HL-60 (cell line): ENCODE measurements around the gene IRAK4.
"Not testable (repeated sequence)": the region's sequence is repeated elsewhere in the genome, so short reads cannot be mapped to it uniquely, and the experiment has no call there.

Source experiments
- DNase-seq, 2 experiments: peaks; one replicate each; pipeline ENCODE4 v3.0.0-alpha.2; 2010 to 2020; ENCODE audit warnings: low read depth in 1 of 2, low spot score in 1 of 2
- H3K27ac ChIP-seq: fragments of 250-450 bp; sonication (Bioruptor Pico); replicated peaks from 2 replicates; pipeline ENCODE4 v1.5.1; 2020; ENCODE audit warnings: mild to moderate bottlenecking, moderate library complexity
- H3K27me3 ChIP-seq: fragments of 250-450 bp; sonication (Bioruptor Pico); 2 replicates; pipeline ENCODE4 v1.5.1; 2021; ENCODE audit warnings: mild to moderate bottlenecking, moderate library complexity; ENCODE audit not compliant: insufficient read depth, poor library complexity, severe bottlenecking
- H3K4me3 ChIP-seq: replicated peaks from 2 replicates; pipeline ENCODE4 v1.5.1; 2011; ENCODE audit warnings: mild to moderate bottlenecking, control low read depth, low read length; ENCODE audit not compliant: insufficient read depth
- CTCF ChIP-seq: IDR thresholded peaks from one replicate; pipeline ENCODE4 v1.5.1; 2011; ENCODE audit warnings: low read length, control low read depth, inconsistent platforms; ENCODE audit not compliant: insufficient read depth
- GABPA ChIP-seq: IDR thresholded peaks from 2 replicates; pipeline ENCODE4 v1.6.1; 2012; ENCODE audit warnings: low read depth
- POLR2AphosphoS5 ChIP-seq: IDR thresholded peaks from 2 replicates; pipeline ENCODE4 v1.6.1; 2012; ENCODE audit warnings: low read depth
- REST ChIP-seq: IDR thresholded peaks from 2 replicates; pipeline ENCODE4 v1.6.1; 2012; ENCODE audit warnings: low read depth; ENCODE audit not compliant: insufficient replicate concordance
- SPI1 ChIP-seq: IDR thresholded peaks from 2 replicates; pipeline ENCODE4 v1.6.1; 2012; ENCODE audit warnings: low read depth, mild to moderate bottlenecking, borderline replicate concordance

The IRAK4 gene

GRCh38 chr12:43749016-43749415 is 9.7 kb upstream of the IRAK4 start:
- Histone ChIP-seq H3K27ac (no peak overlapping the region), H3K4me3 (no peak overlapping the region), H3K27me3 (no peaks in the 10 kb centered on the region)
- TF ChIP-seq CTCF (no peak), REST (no peak), POLR2AphosphoS5 (no peak)
- DNase-seq, result no peak

GRCh38 chr12:43750814-43751213 is 7.9 kb upstream of the IRAK4 start:
- no peak overlapping the region for H3K27ac ChIP-seq
- no peaks in the 10 kb centered on the region for H3K27me3 ChIP-seq
- no peak overlapping the region for H3K4me3 ChIP-seq
- DNase-seq, result no peak
- TF ChIP-seq CTCF (no peak), GABPA (no peak), POLR2AphosphoS5 (no peak), REST (no peak), SPI1 (no peak)

- not testable (repeated sequence) for H3K4me3 ChIP-seq
Observed at GRCh38 chr12:43751360-43751759, 7.4 kb upstream of the IRAK4 start.

GRCh38 chr12:43754015-43754414 is 4.7 kb upstream of the IRAK4 start:
- H3K4me3 ChIP-seq, result no peak overlapping the region
- no peak for DNase-seq
- no peak overlapping the region for H3K27ac ChIP-seq
- H3K27me3 ChIP-seq, result no peaks in the 10 kb centered on the region
- TF ChIP-seq CTCF (no peak), GABPA (no peak)

More at GRCh38 chr12:43751360-43751759, 7.4 kb upstream of the IRAK4 start:
- H3K27ac ChIP-seq, H3K27me3 ChIP-seq, DNase-seq: not testable (repeated sequence)

GRCh38 chr12:43758247-43758727 is 464 bp upstream of the IRAK4 start:
- H3K27me3 ChIP-seq, result no peaks in the 10 kb centered on the region
- no peak for DNase-seq
- no peak for TF ChIP-seq POLR2AphosphoS5
- no peak for TF ChIP-seq GABPA
- TF ChIP-seq SPI1, result no peak
- TF ChIP-seq CTCF, result no peak
- TF ChIP-seq REST, result no peak
- H3K27ac ChIP-seq, result peak overlapping the region; percentile 88
- H3K4me3 ChIP-seq, result peak overlapping the region; percentile 77
